SK-N-SH treated with all-trans-retinoic acid at 6 μM for 48 hours (cell line): ENCODE data around the gene PGP.

Experiments
- ATAC-seq: fragments of 200-7000 bp; cut with Tn5 transposase; 3 replicates; pipeline ENCODE4 v1.9.1; 2020; ENCODE audit warnings: mild to moderate bottlenecking, moderate library complexity
- ARNTL ChIP-seq: fragments of 450-650 bp; formaldehyde crosslinking; IDR thresholded peaks from 2 replicates; pipeline ENCODE4 v1.5.0; 2020; ENCODE audit warnings: low read depth, mild to moderate bottlenecking, moderate library complexity, borderline replicate concordance
- BACH2 ChIP-seq: fragments of 250-450 bp; sonication (Bioruptor Pico); IDR thresholded peaks from 2 replicates; pipeline ENCODE4 v1.9.0; 2021; ENCODE audit warnings: mild to moderate bottlenecking, borderline replicate concordance
- CSDC2 ChIP-seq: fragments of 250-450 bp; sonication (Bioruptor Pico); IDR thresholded peaks from 2 replicates; pipeline ENCODE4 v1.5.0; 2020; ENCODE audit warnings: mild to moderate bottlenecking, moderate library complexity
- ESRRG ChIP-seq: fragments of 250-450 bp; sonication (Bioruptor Pico); IDR thresholded peaks from 2 replicates; pipeline ENCODE4 v1.6.1; 2021; ENCODE audit warnings: mild to moderate bottlenecking
- GLIS3 ChIP-seq: fragments of 250-450 bp; sonication (Bioruptor Pico); IDR thresholded peaks from 2 replicates; pipeline ENCODE4 v1.5.0; 2020; ENCODE audit warnings: mild to moderate bottlenecking, moderate library complexity
- ISL1 ChIP-seq: fragments of 250-450 bp; sonication (Bioruptor Pico); IDR thresholded peaks from 2 replicates; pipeline ENCODE4 v2.1.2; 2022; ENCODE audit warnings: mild to moderate bottlenecking, moderate library complexity
- OSR1 ChIP-seq: fragments of 250-450 bp; sonication (Bioruptor Pico); IDR thresholded peaks from 2 replicates; pipeline ENCODE4 v1.8.0; 2022; ENCODE audit warnings: moderate library complexity, mild to moderate bottlenecking, inconsistent platforms
- PPARA ChIP-seq: fragments of 250-450 bp; sonication (Bioruptor Pico); IDR thresholded peaks from 2 replicates; pipeline ENCODE4 v1.5.0; 2020; ENCODE audit warnings: mild to moderate bottlenecking, borderline replicate concordance
- RARB ChIP-seq: fragments of 250-450 bp; sonication (Bioruptor Pico); IDR thresholded peaks from 2 replicates; pipeline ENCODE4 v1.8.0; 2021; ENCODE audit warnings: mild to moderate bottlenecking, moderate library complexity
- SNAI2 ChIP-seq: fragments of 250-450 bp; sonication (Bioruptor Pico); IDR thresholded peaks from 2 replicates; pipeline ENCODE4 v1.5.0; 2020; ENCODE audit warnings: mild to moderate bottlenecking, moderate library complexity
- TCF4 ChIP-seq: fragments of 250-450 bp; sonication (Bioruptor Pico); IDR thresholded peaks from 2 replicates; pipeline ENCODE4 v1.8.0; 2021; ENCODE audit warnings: mild to moderate bottlenecking, moderate library complexity, borderline replicate concordance
- TOX ChIP-seq: fragments of 250-450 bp; sonication (Bioruptor Pico); IDR thresholded peaks from 2 replicates; pipeline ENCODE4 v1.8.0; 2021; ENCODE audit warnings: mild to moderate bottlenecking, moderate library complexity, borderline replicate concordance
- ZC3H10 ChIP-seq: fragments of 250-450 bp; sonication (Bioruptor Pico); IDR thresholded peaks from 2 replicates; pipeline ENCODE4 v1.5.1; 2021; ENCODE audit warnings: mild to moderate bottlenecking, moderate library complexity
- ZFP3 ChIP-seq: fragments of 250-450 bp; sonication (Bioruptor Pico); IDR thresholded peaks from 2 replicates; pipeline ENCODE4 v1.5.0; 2020; ENCODE audit warnings: mild to moderate bottlenecking, moderate library complexity
- ZNF565 ChIP-seq: fragments of 450-650 bp; formaldehyde crosslinking; conservative IDR thresholded peaks from 2 replicates; pipeline ENCODE4 v1.5.0; 2020; ENCODE audit warnings: low read depth, mild to moderate bottlenecking, moderate library complexity
- ZNF70 ChIP-seq: fragments of 450-650 bp; formaldehyde crosslinking; IDR thresholded peaks from 2 replicates; pipeline ENCODE4 v1.5.0; 2020; ENCODE audit warnings: mild to moderate bottlenecking, moderate library complexity
- ZNF8 ChIP-seq: fragments of 450-650 bp; formaldehyde crosslinking; IDR thresholded peaks from 2 replicates; pipeline ENCODE4 v1.5.0; 2020; ENCODE audit warnings: mild to moderate bottlenecking, moderate library complexity
- TF ChIP-seq, protein P1 (sequence below): fragments of 250-450 bp; sonication (Bioruptor Pico); IDR thresholded peaks from 2 replicates; pipeline ENCODE4 v1.8.0; 2020; ENCODE audit warnings: mild to moderate bottlenecking, moderate library complexity, borderline replicate concordance
- TF ChIP-seq, protein P2 (sequence below): fragments of 250-450 bp; sonication (Bioruptor Pico); IDR thresholded peaks from 2 replicates; pipeline ENCODE4 v1.8.0; 2021; ENCODE audit warnings: low read depth, mild to moderate bottlenecking, moderate library complexity, borderline replicate concordance
- TF ChIP-seq, protein P3 (sequence below): fragments of 250-450 bp; sonication (Bioruptor Pico); IDR thresholded peaks from 2 replicates; pipeline ENCODE4 v1.5.1; 2021; ENCODE audit warnings: mild to moderate bottlenecking, moderate library complexity
- TF ChIP-seq, protein P4 (sequence below): fragments of 250-450 bp; sonication (Bioruptor Pico); IDR thresholded peaks from 2 replicates; pipeline ENCODE4 v1.5.1; 2020; ENCODE audit warnings: low read depth, mild to moderate bottlenecking, moderate library complexity
- TF ChIP-seq, protein P5 (sequence below): fragments of 250-450 bp; sonication (Bioruptor Pico); IDR thresholded peaks from 2 replicates; pipeline ENCODE4 v1.5.0; 2020; ENCODE audit warnings: mild to moderate bottlenecking, moderate library complexity

Gene PGP

DNA sequence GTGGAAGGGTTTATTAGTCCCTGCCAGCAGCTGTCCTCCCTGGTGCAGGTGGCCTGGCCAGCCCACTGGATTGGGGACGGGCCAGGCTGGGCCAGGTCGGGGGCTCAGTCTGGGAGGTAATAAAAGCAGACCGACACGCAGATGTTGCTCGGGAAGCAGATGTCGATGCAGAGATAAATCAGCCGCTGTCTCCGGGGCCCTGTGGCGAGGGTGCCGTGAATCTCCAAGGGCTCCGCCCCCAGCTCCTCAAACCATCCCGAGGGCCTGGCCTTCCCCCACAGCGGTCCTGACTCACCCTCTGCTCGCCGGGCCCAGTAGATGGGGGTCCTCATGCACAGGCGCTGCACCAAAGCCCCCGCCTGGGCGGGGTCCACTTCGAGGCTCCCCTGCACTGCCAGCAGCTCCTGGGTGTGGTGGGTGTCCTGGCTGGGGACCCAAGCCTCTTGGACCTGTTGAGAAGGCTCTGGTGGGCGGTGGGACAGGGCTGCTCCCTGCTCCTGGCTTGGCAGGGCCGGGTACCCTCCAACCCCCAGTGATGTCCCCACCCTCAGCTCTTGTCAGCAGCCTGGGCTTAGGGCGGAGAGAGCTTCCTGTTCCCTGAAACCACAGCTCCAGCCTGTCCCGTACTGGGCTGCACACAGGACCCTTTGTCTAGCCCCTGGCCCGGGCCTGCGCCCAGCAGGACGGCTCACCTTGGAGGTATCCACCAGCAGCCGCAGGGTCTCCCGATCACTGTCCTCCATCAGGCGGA lies 5.2 kb downstream of the PGP start:
- TF ChIP-seq RARB (no peak), ISL1 (no peak), SNAI2 (CRISPR knock-in tag) (no peak), OSR1 (CRISPR knock-in tag) (no peak), BACH2 (CRISPR knock-in tag) (no peak), PPARA (CRISPR knock-in tag) (no peak), TCF4 (CRISPR knock-in tag) (no peak), ZNF8 (no peak), CSDC2 (CRISPR knock-in tag) (no peak), ZFP3 (no peak), GLIS3 (CRISPR knock-in tag) (no peak)
- TF ChIP-seq, protein P1, sequence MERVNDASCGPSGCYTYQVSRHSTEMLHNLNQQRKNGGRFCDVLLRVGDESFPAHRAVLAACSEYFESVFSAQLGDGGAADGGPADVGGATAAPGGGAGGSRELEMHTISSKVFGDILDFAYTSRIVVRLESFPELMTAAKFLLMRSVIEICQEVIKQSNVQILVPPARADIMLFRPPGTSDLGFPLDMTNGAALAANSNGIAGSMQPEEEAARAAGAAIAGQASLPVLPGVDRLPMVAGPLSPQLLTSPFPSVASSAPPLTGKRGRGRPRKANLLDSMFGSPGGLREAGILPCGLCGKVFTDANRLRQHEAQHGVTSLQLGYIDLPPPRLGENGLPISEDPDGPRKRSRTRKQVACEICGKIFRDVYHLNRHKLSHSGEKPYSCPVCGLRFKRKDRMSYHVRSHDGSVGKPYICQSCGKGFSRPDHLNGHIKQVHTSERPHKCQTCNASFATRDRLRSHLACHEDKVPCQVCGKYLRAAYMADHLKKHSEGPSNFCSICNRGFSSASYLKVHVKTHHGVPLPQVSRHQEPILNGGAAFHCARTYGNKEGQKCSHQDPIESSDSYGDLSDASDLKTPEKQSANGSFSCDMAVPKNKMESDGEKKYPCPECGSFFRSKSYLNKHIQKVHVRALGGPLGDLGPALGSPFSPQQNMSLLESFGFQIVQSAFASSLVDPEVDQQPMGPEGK = no peak
- TF ChIP-seq, protein P2, sequence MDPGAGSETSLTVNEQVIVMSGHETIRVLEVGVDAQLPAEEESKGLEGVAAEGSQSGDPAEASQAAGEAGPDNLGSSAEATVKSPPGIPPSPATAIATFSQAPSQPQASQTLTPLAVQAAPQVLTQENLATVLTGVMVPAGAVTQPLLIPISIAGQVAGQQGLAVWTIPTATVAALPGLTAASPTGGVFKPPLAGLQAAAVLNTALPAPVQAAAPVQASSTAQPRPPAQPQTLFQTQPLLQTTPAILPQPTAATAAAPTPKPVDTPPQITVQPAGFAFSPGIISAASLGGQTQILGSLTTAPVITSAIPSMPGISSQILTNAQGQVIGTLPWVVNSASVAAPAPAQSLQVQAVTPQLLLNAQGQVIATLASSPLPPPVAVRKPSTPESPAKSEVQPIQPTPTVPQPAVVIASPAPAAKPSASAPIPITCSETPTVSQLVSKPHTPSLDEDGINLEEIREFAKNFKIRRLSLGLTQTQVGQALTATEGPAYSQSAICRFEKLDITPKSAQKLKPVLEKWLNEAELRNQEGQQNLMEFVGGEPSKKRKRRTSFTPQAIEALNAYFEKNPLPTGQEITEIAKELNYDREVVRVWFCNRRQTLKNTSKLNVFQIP (CRISPR knock-in tag) = no peak
- TF ChIP-seq, protein P3, sequence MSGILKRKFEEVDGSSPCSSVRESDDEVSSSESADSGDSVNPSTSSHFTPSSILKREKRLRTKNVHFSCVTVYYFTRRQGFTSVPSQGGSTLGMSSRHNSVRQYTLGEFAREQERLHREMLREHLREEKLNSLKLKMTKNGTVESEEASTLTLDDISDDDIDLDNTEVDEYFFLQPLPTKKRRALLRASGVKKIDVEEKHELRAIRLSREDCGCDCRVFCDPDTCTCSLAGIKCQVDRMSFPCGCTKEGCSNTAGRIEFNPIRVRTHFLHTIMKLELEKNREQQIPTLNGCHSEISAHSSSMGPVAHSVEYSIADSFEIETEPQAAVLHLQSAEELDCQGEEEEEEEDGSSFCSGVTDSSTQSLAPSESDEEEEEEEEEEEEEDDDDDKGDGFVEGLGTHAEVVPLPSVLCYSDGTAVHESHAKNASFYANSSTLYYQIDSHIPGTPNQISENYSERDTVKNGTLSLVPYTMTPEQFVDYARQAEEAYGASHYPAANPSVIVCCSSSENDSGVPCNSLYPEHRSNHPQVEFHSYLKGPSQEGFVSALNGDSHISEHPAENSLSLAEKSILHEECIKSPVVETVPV = no peak
- ATAC-seq = no peak

DNA sequence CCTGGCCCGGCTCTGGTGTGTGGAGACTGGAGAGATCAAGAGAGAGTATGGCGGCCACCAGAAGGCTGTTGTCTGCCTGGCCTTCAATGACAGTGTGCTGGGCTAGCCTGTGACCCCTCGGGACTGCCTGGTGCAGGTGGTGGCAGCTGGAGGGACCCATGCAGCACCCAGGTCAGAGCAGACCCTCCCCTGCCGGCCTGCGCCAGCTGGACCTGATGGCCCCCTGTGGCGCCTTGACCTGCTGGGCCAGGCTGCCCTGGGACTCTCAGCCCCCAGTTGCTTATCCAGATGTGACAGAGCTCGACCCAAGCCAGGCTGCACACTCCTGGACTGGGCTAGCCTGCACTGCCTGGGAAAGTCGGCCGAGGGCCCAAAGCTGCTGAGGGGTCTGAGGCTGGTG lies 5.9 kb downstream of the PGP start:
- ATAC-seq = no peak
- TF ChIP-seq ZNF565 (CRISPR knock-in tag) (no peak), ZC3H10 (no peak), ZNF70 (no peak), PPARA (CRISPR knock-in tag) (no peak), TCF4 (CRISPR knock-in tag) (no peak), ZNF8 (no peak), SNAI2 (CRISPR knock-in tag) (no peak), BACH2 (CRISPR knock-in tag) (no peak), ESRRG (CRISPR knock-in tag) (no peak), TOX (CRISPR knock-in tag) (no peak), CSDC2 (CRISPR knock-in tag) (no peak)
- TF ChIP-seq, protein P3 = no peak
- TF ChIP-seq, protein P4, sequence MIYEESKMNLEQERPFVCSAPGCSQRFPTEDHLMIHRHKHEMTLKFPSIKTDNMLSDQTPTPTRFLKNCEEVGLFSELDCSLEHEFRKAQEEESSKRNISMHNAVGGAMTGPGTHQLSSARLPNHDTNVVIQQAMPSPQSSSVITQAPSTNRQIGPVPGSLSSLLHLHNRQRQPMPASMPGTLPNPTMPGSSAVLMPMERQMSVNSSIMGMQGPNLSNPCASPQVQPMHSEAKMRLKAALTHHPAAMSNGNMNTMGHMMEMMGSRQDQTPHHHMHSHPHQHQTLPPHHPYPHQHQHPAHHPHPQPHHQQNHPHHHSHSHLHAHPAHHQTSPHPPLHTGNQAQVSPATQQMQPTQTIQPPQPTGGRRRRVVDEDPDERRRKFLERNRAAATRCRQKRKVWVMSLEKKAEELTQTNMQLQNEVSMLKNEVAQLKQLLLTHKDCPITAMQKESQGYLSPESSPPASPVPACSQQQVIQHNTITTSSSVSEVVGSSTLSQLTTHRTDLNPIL (CRISPR knock-in tag) = no peak
- TF ChIP-seq, protein P2 (CRISPR knock-in tag) = no peak

DNA sequence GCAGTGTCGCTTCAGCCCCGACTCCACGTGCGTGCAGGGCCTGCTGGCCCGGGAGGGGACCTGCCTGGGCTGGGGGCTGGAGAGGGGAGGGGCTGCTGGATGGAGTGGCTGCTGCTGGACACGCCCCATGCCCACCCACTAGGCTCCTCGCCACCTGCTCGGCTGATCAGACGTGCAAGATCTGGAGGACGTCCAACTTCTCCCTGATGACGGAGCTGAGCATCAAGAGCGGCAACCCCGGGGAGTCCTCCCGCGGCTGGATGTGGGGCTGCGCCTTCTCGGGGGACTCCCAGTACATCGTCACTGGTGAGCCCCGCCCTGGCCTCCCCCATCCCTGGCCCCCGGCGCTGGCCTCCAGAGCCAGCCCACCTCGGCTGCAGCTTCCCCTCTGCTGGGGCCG lies 6.3 kb downstream of the PGP start:
- no peak for ATAC-seq
- TF ChIP-seq, protein P3 = no peak
- TF ChIP-seq ZNF565 (CRISPR knock-in tag) (no peak), ARNTL (no peak)
- TF ChIP-seq, protein P2 (CRISPR knock-in tag) = no peak
- TF ChIP-seq, protein P5, sequence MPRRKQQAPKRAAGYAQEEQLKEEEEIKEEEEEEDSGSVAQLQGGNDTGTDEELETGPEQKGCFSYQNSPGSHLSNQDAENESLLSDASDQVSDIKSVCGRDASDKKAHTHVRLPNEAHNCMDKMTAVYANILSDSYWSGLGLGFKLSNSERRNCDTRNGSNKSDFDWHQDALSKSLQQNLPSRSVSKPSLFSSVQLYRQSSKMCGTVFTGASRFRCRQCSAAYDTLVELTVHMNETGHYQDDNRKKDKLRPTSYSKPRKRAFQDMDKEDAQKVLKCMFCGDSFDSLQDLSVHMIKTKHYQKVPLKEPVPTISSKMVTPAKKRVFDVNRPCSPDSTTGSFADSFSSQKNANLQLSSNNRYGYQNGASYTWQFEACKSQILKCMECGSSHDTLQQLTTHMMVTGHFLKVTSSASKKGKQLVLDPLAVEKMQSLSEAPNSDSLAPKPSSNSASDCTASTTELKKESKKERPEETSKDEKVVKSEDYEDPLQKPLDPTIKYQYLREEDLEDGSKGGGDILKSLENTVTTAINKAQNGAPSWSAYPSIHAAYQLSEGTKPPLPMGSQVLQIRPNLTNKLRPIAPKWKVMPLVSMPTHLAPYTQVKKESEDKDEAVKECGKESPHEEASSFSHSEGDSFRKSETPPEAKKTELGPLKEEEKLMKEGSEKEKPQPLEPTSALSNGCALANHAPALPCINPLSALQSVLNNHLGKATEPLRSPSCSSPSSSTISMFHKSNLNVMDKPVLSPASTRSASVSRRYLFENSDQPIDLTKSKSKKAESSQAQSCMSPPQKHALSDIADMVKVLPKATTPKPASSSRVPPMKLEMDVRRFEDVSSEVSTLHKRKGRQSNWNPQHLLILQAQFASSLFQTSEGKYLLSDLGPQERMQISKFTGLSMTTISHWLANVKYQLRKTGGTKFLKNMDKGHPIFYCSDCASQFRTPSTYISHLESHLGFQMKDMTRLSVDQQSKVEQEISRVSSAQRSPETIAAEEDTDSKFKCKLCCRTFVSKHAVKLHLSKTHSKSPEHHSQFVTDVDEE (CRISPR knock-in tag) = no peak
